SK-N-MC (cell line): ENCODE results near the gene C14orf132.

Experiments used
- EZH2 ChIP-seq: fragments of 200-600 bp; sonication (generic); IDR thresholded peaks from one replicate; pipeline ENCODE4 v1.6.1; 2017; ENCODE audit warnings: antibody characterized with exemption
- FOXP2 ChIP-seq: optimal IDR thresholded peaks from 2 replicates; pipeline ENCODE3; 2011; ENCODE audit warnings: mild to moderate bottlenecking, moderate library complexity; ENCODE audit not compliant: insufficient read depth; ENCODE audit errors: extremely low read length, control extremely low read depth
- POLR2AphosphoS5 ChIP-seq: IDR thresholded peaks from 2 replicates; pipeline ENCODE4 v1.6.1; 2012; ENCODE audit warnings: mild to moderate bottlenecking, low read depth, low read length, borderline replicate concordance

DNA sequence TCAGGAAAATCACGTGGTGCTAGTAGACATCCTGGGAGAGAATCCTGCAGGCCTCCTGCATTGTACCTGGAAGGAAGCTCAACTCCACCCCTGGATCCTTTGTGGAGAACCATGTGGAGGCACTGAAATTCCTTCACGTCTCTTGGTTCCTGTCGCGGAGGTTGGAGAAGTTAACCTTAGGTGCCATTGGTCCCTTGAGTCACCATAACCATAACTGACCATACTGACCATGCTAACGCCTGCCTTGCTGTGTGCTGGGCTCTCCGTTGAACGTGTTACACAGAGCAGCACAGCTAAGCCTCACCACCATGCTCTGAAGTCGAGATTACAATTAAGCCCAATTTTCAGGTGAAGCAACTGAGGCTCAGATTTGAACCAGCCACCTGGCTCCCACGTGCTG, 18.6 kb downstream of the C14orf132 start:
- no peak for TF ChIP-seq POLR2AphosphoS5
- TF ChIP-seq EZH2 = no peak
- TF ChIP-seq FOXP2 = no peak
